A673 (cell line): ENCODE results near the gene KLF7. TPM values are rescaled to one million over a fixed set of nuclear protein-coding genes. Genes with fewer than 3 reads are reported as not detected.

Experiments used
- BruUV-seq: library from RNA; stranded (reverse); fragments of 400-500 nt; replicated peaks from 2 replicates; lab custom pipeline; 2021; lab: Mats Ljungman, UMichigan
- CTCF ChIA-PET: fragments of 300-600 bp; sonication (Branson Sonifier 250); formaldehyde crosslinking; loops from one replicate; lab custom pipeline; 2022; ENCODE audit warnings: antibody characterized with exemption; lab: Charles Lee
- POLR2A ChIA-PET: fragments of 300-600 bp; sonication (Branson Sonifier 250); formaldehyde crosslinking; loops from one replicate; lab custom pipeline; 2022; ENCODE audit warnings: antibody characterized with exemption; ENCODE audit not compliant: low non-redundant PET; lab: Charles Lee
- DNase-seq: peaks from one replicate; pipeline ENCODE4 v3.0.0-alpha.2; 2015; ENCODE audit warnings: low spot score
- H3K27ac ChIP-seq: fragments of 200-600 bp; sonication (generic); 2 replicates; pipeline ENCODE4 v1.5.1; 2016; ENCODE audit warnings: mixed run types, low read depth, mild to moderate bottlenecking, mixed read lengths, antibody characterized with exemption, low read length; ENCODE audit not compliant: poor library complexity, severe bottlenecking
- H3K27me3 ChIP-seq: fragments of 200-600 bp; sonication (generic); replicated peaks from 2 replicates; pipeline ENCODE4 v1.6.1; 2017; ENCODE audit warnings: mixed run types, low read depth, mild to moderate bottlenecking, mixed read lengths, antibody characterized with exemption, low read length; ENCODE audit not compliant: insufficient read depth, poor library complexity
- H3K36me3 ChIP-seq: fragments of 200-600 bp; sonication (generic); 2 replicates; pipeline ENCODE4 v1.6.1; 2016; ENCODE audit warnings: mixed run types, mild to moderate bottlenecking, mixed read lengths, antibody characterized with exemption, low read length; ENCODE audit not compliant: insufficient read depth, poor library complexity, severe bottlenecking
- H3K4me1 ChIP-seq: fragments of 200-600 bp; sonication (generic); 2 replicates; pipeline ENCODE4 v1.6.1; 2017; ENCODE audit warnings: mixed run types, mild to moderate bottlenecking, mixed read lengths, antibody characterized with exemption, low read length; ENCODE audit not compliant: insufficient read depth, poor library complexity, severe bottlenecking
- H3K4me3 ChIP-seq: fragments of 200-600 bp; sonication (generic); 2 replicates; pipeline ENCODE4 v1.5.1; 2016; ENCODE audit warnings: low read depth, mixed run types, mild to moderate bottlenecking, mixed read lengths, low read length; ENCODE audit not compliant: poor library complexity, severe bottlenecking
- H3K9me3 ChIP-seq: fragments of 200-600 bp; sonication (generic); 2 replicates; pipeline ENCODE4 v1.6.1; 2016; ENCODE audit warnings: mixed run types, low read depth, mild to moderate bottlenecking, mixed read lengths, antibody characterized with exemption, low read length; ENCODE audit not compliant: poor library complexity, severe bottlenecking
- CTCF ChIP-seq: fragments of 300-800, 200-600 bp; sonication (generic); conservative IDR thresholded peaks from 2 replicates; pipeline ENCODE4 v1.5.1; 2017; ENCODE audit warnings: low read depth, mild to moderate bottlenecking, antibody characterized with exemption, low read length, moderate library complexity, mixed read lengths
- EZH2 ChIP-seq: fragments of 200-600 bp; sonication (generic); IDR thresholded peaks from 2 replicates; pipeline ENCODE4 v1.6.1; 2017; ENCODE audit warnings: borderline replicate concordance, low read depth, mild to moderate bottlenecking, mixed read lengths, antibody characterized with exemption, low read length; ENCODE audit not compliant: poor library complexity, severe bottlenecking
- intact Hi-C: fragments of 100-400 bp; cut with micrococcal nuclease; formaldehyde crosslinking; loops from one replicate; pipeline ENCODE4 v1.10.0; 2022; ENCODE audit not compliant: unreplicated experiment
- total RNA-seq: library from RNA; stranded (reverse); gene quantifications from 2 replicates; pipeline ENCODE4 v1.2.3, GENCODE V29; 2021

The KLF7 gene
- total RNA-seq, 1 experiment from 2014 or later = 16.4 TPM

DNA sequence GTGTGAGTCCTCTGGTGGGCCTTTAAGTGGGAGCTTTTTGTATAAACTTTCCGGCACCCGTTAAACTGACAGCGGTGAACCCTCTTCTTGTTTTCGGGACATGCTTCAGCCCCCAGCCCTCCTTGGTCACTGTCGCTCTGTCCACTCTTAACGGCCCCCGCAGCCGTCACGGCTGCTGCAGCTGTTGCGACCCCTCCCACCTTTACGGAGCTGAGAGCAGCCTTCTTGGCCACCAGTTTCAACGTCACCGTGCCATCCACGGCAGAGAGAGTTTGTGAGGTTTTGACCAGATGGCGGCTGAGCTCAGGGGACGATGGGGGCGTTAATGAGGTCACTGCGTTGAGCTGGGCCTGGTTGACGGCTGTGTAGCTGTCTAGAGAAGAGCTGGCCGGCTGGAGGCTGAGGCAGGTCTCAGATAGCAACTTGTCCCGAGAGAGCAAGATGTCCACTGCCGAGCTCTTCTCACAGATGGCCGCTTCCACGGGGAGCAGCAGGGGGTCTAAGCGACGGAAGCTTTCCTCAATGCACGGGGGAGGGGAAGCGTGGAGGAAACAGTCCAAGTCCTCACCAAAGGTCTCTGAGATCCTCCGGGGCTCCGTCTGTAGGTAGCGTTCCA is 41.9 kb downstream of the KLF7 start:
- ChIA-PET CTCF (no interaction called here), POLR2A (interaction anchor here (0.6 kb wide), 1 partner anchor 32 kb away, joined by 3 read pairs; no protein-coding TSS in a partner anchor)
- H3K36me3 ChIP-seq = no peaks in the 10 kb centered on the region
- H3K9me3 ChIP-seq = peaks cover 4% of the 10 kb centered on the region
- no peak for TF ChIP-seq CTCF
- no peak for TF ChIP-seq EZH2
- H3K4me3 ChIP-seq = no peak overlapping the region
- intact Hi-C loops = no loop called here
- peaks cover 27% of the 10 kb centered on the region for H3K4me1 ChIP-seq
- no TSS peak for BruUV-seq
- DNase-seq = no peak
- H3K27me3 ChIP-seq = no peaks in the 10 kb centered on the region
- H3K27ac ChIP-seq = no peak overlapping the region

GRCh38 chr2:207123335-207123744 is 42.4 kb downstream of the KLF7 start:
- POLR2A ChIA-PET = interaction anchor here (0.6 kb wide), 2 partner anchors 33 to 752 kb away, joined by 3 read pairs; no protein-coding TSS in a partner anchor
- Histone ChIP-seq H3K4me1 (peaks cover 21% of the 10 kb centered on the region), H3K4me3 (no peak overlapping the region), H3K36me3 (no peaks in the 10 kb centered on the region), H3K27ac (no peak overlapping the region), H3K27me3 (no peaks in the 10 kb centered on the region), H3K9me3 (peaks cover 4% of the 10 kb centered on the region)
- TF ChIP-seq CTCF (no peak), EZH2 (no peak)
- CTCF ChIA-PET = no interaction called here
- BruUV-seq = no TSS peak
- intact Hi-C loops = no loop called here
- peak; percentile 41 for DNase-seq

- Histone ChIP-seq H3K27ac (peak overlapping the region; percentile 21), H3K36me3 (no peaks in the 10 kb centered on the region), H3K27me3 (no peaks in the 10 kb centered on the region), H3K4me1 (peaks cover 20% of the 10 kb centered on the region), H3K9me3 (peaks cover 1% of the 10 kb centered on the region), H3K4me3 (no peak overlapping the region)
- intact Hi-C loops = no loop called here
- ChIA-PET CTCF (no interaction called here), POLR2A (interaction anchor here (0.6 kb wide), 1 partner anchor 753 kb away, joined by 3 read pairs; no protein-coding TSS in a partner anchor)
- TF ChIP-seq EZH2 (no peak), CTCF (no peak)
- DNase-seq = peak; percentile 29
- BruUV-seq = no TSS peak
Observed at GRCh38 chr2:207122651-207123334, 43.0 kb downstream of the KLF7 start.
